CD4-positive, CD25-positive, alpha-beta regulatory T cell (primary cell): Measurements from ENCODE around the gene IPO5. TPM values are rescaled to one million over a fixed set of nuclear protein-coding genes. Genes with fewer than 3 reads are reported as not detected.

ENCODE experiments used
- ATAC-seq, 2 donors: fragments of 150-1000 bp; cut with Tn5 transposase; one replicate each; pipeline ENCODE4 v1.10.0; 2021; ENCODE audit warnings: low read depth in 2 of 2, moderate number of reproducible peaks in 2 of 2, moderate library complexity in 1 of 2
- DNase-seq, 3 donors: peaks; one replicate each; pipeline versions ENCODE4 v3.0.0 to v3.0.0-alpha.2; 2012 to 2022; ENCODE audit warnings: mixed read lengths in 1 of 3
- H3K27ac ChIP-seq: one replicate; pipeline ENCODE4 v1.7.0; 2013; ENCODE audit warnings: mild to moderate bottlenecking, low read length; ENCODE audit not compliant: insufficient read depth, poor library complexity, severe bottlenecking
- H3K27me3 ChIP-seq: one replicate; pipeline ENCODE4 v1.7.0; 2013; ENCODE audit warnings: low read length; ENCODE audit not compliant: control insufficient read depth, insufficient read depth
- H3K36me3 ChIP-seq: one replicate; pipeline ENCODE4 v1.7.0; 2013; ENCODE audit warnings: mild to moderate bottlenecking, low read length, moderate library complexity; ENCODE audit not compliant: control insufficient read depth, insufficient read depth
- H3K4me1 ChIP-seq: 2 replicates; pipeline ENCODE4 v1.7.0; 2013; ENCODE audit warnings: mild to moderate bottlenecking, low read length; ENCODE audit not compliant: insufficient read depth, control insufficient read depth, poor library complexity, severe bottlenecking
- H3K4me3 ChIP-seq: one replicate; pipeline ENCODE4 v1.7.0; 2013; ENCODE audit warnings: low read depth, mild to moderate bottlenecking, low read length, moderate library complexity
- H3K9me3 ChIP-seq, 2 experiments: 1 replicate in 1 of 2; 2 replicates in 1 of 2; pipeline ENCODE4 v1.7.0; 2013; ENCODE audit warnings: low read length in 2 of 2, mild to moderate bottlenecking in 1 of 2, moderate library complexity in 1 of 2; ENCODE audit not compliant: control insufficient read depth in 2 of 2
- H3K27ac Mint-ChIP-seq, 3 donors: one replicate each; pipeline ENCODE4 v1.8.0; 2020 to 2022; ENCODE audit warnings: mild to moderate bottlenecking in 3 of 3, mixed read lengths in 3 of 3, moderate library complexity in 2 of 3
- H3K27me3 Mint-ChIP-seq: one replicate; pipeline ENCODE4 v1.8.0; 2022; ENCODE audit warnings: mild to moderate bottlenecking, mixed read lengths
- H3K36me3 Mint-ChIP-seq: one replicate; pipeline ENCODE4 v1.8.0; 2020; ENCODE audit warnings: mixed read lengths
- H3K4me1 Mint-ChIP-seq, 4 donors: one replicate each; pipeline ENCODE4 v1.8.0; 2020 to 2022; ENCODE audit warnings: mixed read lengths in 4 of 4, mild to moderate bottlenecking in 1 of 4
- H3K4me3 Mint-ChIP-seq, 4 donors: one replicate each; pipeline ENCODE4 v1.8.0; 2020 to 2022; ENCODE audit warnings: mild to moderate bottlenecking in 4 of 4, mixed read lengths in 4 of 4, moderate library complexity in 3 of 4
- H3K9me3 Mint-ChIP-seq, 7 donors: one replicate each; pipeline ENCODE4 v1.8.0; 2020 to 2022; ENCODE audit warnings: mixed read lengths in 7 of 7, mild to moderate bottlenecking in 3 of 7, moderate library complexity in 2 of 7
- polyA plus RNA-seq, 4 donors: library from polyadenylated mRNA; unstranded; fragments of 300-500 nt; fragmentation: Illumina TruSeq; gene quantifications; one replicate each; pipeline ENCODE4 v1.2.3, GENCODE V29; 2021
- total RNA-seq: library from RNA; stranded (reverse); gene quantifications from one replicate; pipeline ENCODE4 v1.2.3, GENCODE V29; 2022

The IPO5 gene
- total and polyA plus RNA-seq, 5 donors from 2014 or later, result 27.7 to 82.4 (median 35.4) TPM

- Histone ChIP-seq H3K36me3 (no peaks in the 10 kb centered on the region), H3K4me1 (peaks cover 20% of the 10 kb centered on the region), H3K4me3 (peak overlapping the region; percentile 88), H3K9me3 (no peaks in the 10 kb centered on the region), H3K27me3 (no peaks in the 10 kb centered on the region), H3K27ac (peak overlapping the region; percentile 87)
- no peak for ATAC-seq
- Mint-ChIP-seq H3K4me3 (peak overlapping the region; percentile 94 to 98 (median 96)), H3K36me3 (no peaks in the 10 kb centered on the region), H3K27me3 (peaks cover 10% of the 10 kb centered on the region), H3K27ac (peak overlapping the region; percentile 93 to 97 (median 97)), H3K9me3 (no peaks in the 10 kb centered on the region), H3K4me1 (peaks cover 18 to 34% (median 27%) of the 10 kb centered on the region in 4 donors)
- DNase-seq, result no peak
Observed at GRCh38 chr13:97975280-97975847, 21.9 kb downstream of the IPO5 start.

- no peaks in the 10 kb centered on the region for H3K9me3 Mint-ChIP-seq
- H3K27me3 Mint-ChIP-seq, result peaks cover 10% of the 10 kb centered on the region
- ATAC-seq (peak; percentile 92 to 93), DNase-seq (peak; percentile 88 to 92 (median 89))
- peak overlapping the region; percentile 87 for H3K27ac ChIP-seq
- peaks cover 20% of the 10 kb centered on the region for H3K4me1 ChIP-seq
- H3K27ac Mint-ChIP-seq, result peak overlapping the region; percentile 93 to 97 (median 97)
- H3K36me3 ChIP-seq, result no peaks in the 10 kb centered on the region
- no peaks in the 10 kb centered on the region for H3K27me3 ChIP-seq
- peak overlapping the region; percentile 94 to 98 (median 96) for H3K4me3 Mint-ChIP-seq
- H3K4me1 Mint-ChIP-seq, result peaks cover 18 to 38% (median 30%) of the 10 kb centered on the region in 4 donors
- no peaks in the 10 kb centered on the region for H3K9me3 ChIP-seq
- peak overlapping the region; percentile 88 for H3K4me3 ChIP-seq
- no peaks in the 10 kb centered on the region for H3K36me3 Mint-ChIP-seq
Observed at GRCh38 chr13:97975848-97976609, 22.6 kb downstream of the IPO5 start.

GRCh38 chr13:97976610-97977521, 23.4 kb downstream of the IPO5 start:
- Histone ChIP-seq H3K9me3 (no peaks in the 10 kb centered on the region), H3K4me3 (peak overlapping the region; percentile 90), H3K4me1 (peaks cover 20% of the 10 kb centered on the region), H3K27me3 (no peaks in the 10 kb centered on the region), H3K36me3 (no peaks in the 10 kb centered on the region), H3K27ac (peak overlapping the region; percentile 57)
- Mint-ChIP-seq H3K27me3 (peaks cover 8% of the 10 kb centered on the region), H3K9me3 (no peaks in the 10 kb centered on the region), H3K4me3 (peak overlapping the region; percentile 93 to 99 (median 97)), H3K4me1 (peaks cover 18 to 47% (median 38%) of the 10 kb centered on the region in 4 donors), H3K36me3 (no peaks in the 10 kb centered on the region), H3K27ac (peak overlapping the region; percentile 92 to 98 (median 95))
- DNase-seq (peak in 1 of 3 donors; percentile 27), ATAC-seq (peak in 1 of 2 donors; percentile 12)

GRCh38 chr13:97977982-97978381, 24.5 kb downstream of the IPO5 start:
- peak overlapping the region; percentile 93 to 99 (median 97) for H3K4me3 Mint-ChIP-seq

GRCh38 chr13:97978651-97979050, 25.2 kb downstream of the IPO5 start:
- peaks cover 2% of the 10 kb centered on the region for H3K27me3 Mint-ChIP-seq
- peaks cover 6% of the 10 kb centered on the region for H3K36me3 Mint-ChIP-seq
- Histone ChIP-seq H3K9me3 (no peaks in the 10 kb centered on the region), H3K27ac (no peak overlapping the region), H3K4me1 (peaks cover 20% of the 10 kb centered on the region), H3K27me3 (no peaks in the 10 kb centered on the region), H3K4me3 (peak overlapping the region; percentile 90), H3K36me3 (peaks cover 3% of the 10 kb centered on the region)
- H3K4me3 Mint-ChIP-seq, result peak overlapping the region in 3 of 4 donors; percentile 56 to 99 (median 97)
- ATAC-seq (no peak), DNase-seq (no peak)
- H3K9me3 Mint-ChIP-seq, result no peaks in the 10 kb centered on the region
- H3K27ac Mint-ChIP-seq, result no peak overlapping the region
- H3K4me1 Mint-ChIP-seq, result peaks cover 23 to 54% (median 46%) of the 10 kb centered on the region in 4 donors

More at GRCh38 chr13:97977982-97978381, 24.5 kb downstream of the IPO5 start:
- H3K27ac ChIP-seq, result no peak overlapping the region
- Mint-ChIP-seq H3K36me3 (peaks cover 6% of the 10 kb centered on the region), H3K4me1 (peaks cover 23 to 54% (median 46%) of the 10 kb centered on the region in 4 donors), H3K27me3 (peaks cover 6% of the 10 kb centered on the region), H3K27ac (peak overlapping the region in 1 of 3 donors; percentile 92), H3K9me3 (no peaks in the 10 kb centered on the region)
- H3K27me3 ChIP-seq, result no peaks in the 10 kb centered on the region
- H3K9me3 ChIP-seq, result no peaks in the 10 kb centered on the region
- H3K4me1 ChIP-seq, result peaks cover 20% of the 10 kb centered on the region
- H3K36me3 ChIP-seq, result no peaks in the 10 kb centered on the region
- no peak for ATAC-seq
- DNase-seq, result no peak
- H3K4me3 ChIP-seq, result peak overlapping the region; percentile 90

GRCh38 chr13:97979051-97979450, 25.6 kb downstream of the IPO5 start:
- DNase-seq, result no peak
- H3K27me3 ChIP-seq, result no peaks in the 10 kb centered on the region
- Mint-ChIP-seq H3K4me3 (peak overlapping the region in 2 of 4 donors; percentile 21 to 97), H3K27me3 (no peaks in the 10 kb centered on the region), H3K27ac (no peak overlapping the region), H3K9me3 (no peaks in the 10 kb centered on the region), H3K36me3 (peaks cover 6% of the 10 kb centered on the region), H3K4me1 (peaks cover 23 to 54% (median 46%) of the 10 kb centered on the region in 4 donors)
- H3K4me3 ChIP-seq, result no peak overlapping the region
- no peak overlapping the region for H3K27ac ChIP-seq
- peaks cover 20% of the 10 kb centered on the region for H3K4me1 ChIP-seq
- ATAC-seq, result no peak
- H3K36me3 ChIP-seq, result peaks cover 3% of the 10 kb centered on the region
- no peaks in the 10 kb centered on the region for H3K9me3 ChIP-seq

- no peak for DNase-seq
- H3K36me3 ChIP-seq, result peaks cover 4% of the 10 kb centered on the region
- H3K27ac Mint-ChIP-seq, result no peak overlapping the region
- H3K27ac ChIP-seq, result no peak overlapping the region
- H3K4me3 Mint-ChIP-seq, result peak overlapping the region in 2 of 4 donors; percentile 6 to 63
- H3K4me3 ChIP-seq, result no peak overlapping the region
- H3K36me3 Mint-ChIP-seq, result peaks cover 8% of the 10 kb centered on the region
- H3K9me3 Mint-ChIP-seq, result no peaks in the 10 kb centered on the region
- no peaks in the 10 kb centered on the region for H3K27me3 Mint-ChIP-seq
- peaks cover 20% of the 10 kb centered on the region for H3K4me1 ChIP-seq
- no peaks in the 10 kb centered on the region for H3K27me3 ChIP-seq
- no peak for ATAC-seq
- peaks cover 23 to 54% (median 46%) of the 10 kb centered on the region in 4 donors for H3K4me1 Mint-ChIP-seq
- H3K9me3 ChIP-seq, result no peaks in the 10 kb centered on the region
Observed at GRCh38 chr13:97979556-97979955, 26.1 kb downstream of the IPO5 start.
